ENCODE measurements around the gene STOM.

The STOM gene

DNA sequence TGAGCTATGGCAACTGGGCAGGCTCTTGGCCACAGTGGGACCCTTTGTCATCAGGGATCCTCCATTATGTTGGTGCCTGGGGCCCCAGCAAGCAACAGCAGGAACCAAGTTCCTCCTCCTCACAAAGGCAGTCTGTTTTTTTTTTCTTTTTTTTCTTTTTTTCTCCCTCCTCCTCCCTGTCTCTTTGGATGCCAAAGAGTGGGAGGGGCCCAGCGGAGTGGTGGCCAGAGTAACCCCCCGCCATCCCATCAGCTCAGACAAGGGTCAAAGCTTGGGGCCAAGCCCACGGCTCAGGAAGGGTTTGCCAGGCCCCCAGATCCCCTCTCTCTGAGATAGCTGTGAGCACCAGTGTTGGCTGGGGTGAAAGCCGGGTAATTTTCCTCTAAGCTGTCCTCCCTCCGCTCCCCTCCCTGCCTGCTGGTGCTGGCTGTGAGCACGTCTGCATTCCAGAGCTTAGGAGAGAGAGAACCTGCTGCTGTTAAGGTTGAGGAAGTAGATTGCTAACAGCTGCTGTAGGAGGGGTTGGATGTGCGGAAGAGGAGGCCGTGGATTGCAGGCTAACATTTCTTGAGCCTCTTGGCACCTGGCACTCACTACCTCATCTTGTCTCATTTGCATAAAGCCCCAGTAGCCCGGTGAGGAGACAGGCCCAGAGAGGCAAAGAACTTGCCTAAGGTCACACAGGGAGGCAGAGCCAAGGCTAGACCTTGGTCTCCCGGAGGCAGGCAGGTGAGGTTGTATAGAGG lies 80.9 kb downstream of the STOM start:
- TF ChIP-seq, protein P1, sequence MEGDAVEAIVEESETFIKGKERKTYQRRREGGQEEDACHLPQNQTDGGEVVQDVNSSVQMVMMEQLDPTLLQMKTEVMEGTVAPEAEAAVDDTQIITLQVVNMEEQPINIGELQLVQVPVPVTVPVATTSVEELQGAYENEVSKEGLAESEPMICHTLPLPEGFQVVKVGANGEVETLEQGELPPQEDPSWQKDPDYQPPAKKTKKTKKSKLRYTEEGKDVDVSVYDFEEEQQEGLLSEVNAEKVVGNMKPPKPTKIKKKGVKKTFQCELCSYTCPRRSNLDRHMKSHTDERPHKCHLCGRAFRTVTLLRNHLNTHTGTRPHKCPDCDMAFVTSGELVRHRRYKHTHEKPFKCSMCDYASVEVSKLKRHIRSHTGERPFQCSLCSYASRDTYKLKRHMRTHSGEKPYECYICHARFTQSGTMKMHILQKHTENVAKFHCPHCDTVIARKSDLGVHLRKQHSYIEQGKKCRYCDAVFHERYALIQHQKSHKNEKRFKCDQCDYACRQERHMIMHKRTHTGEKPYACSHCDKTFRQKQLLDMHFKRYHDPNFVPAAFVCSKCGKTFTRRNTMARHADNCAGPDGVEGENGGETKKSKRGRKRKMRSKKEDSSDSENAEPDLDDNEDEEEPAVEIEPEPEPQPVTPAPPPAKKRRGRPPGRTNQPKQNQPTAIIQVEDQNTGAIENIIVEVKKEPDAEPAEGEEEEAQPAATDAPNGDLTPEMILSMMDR (IDR thresholded peaks at IDR 0.05; ENCODE audit: low read depth, low read length) = no peak
- in situ Hi-C loops (cut with HindIII; ENCODE audit: low sequenced_read_pairs) = no loop called here
- no peak overlapping the region for H3K4me3 ChIP-seq (ENCODE audit: low read depth, low read length)
- DNase-seq (ENCODE audit: low read depth, low spot score) = peak; percentile 82

All from astrocyte of the spinal cord (primary cell).